ENCODE results near the gene ARHGAP18.

The ARHGAP18 gene

GRCh38 chr6:129695373-129696027 is 14.5 kb downstream of the ARHGAP18 start:
- DNase-seq (ENCODE audit: low read depth): no peak
- TF ChIP-seq, protein P1, sequence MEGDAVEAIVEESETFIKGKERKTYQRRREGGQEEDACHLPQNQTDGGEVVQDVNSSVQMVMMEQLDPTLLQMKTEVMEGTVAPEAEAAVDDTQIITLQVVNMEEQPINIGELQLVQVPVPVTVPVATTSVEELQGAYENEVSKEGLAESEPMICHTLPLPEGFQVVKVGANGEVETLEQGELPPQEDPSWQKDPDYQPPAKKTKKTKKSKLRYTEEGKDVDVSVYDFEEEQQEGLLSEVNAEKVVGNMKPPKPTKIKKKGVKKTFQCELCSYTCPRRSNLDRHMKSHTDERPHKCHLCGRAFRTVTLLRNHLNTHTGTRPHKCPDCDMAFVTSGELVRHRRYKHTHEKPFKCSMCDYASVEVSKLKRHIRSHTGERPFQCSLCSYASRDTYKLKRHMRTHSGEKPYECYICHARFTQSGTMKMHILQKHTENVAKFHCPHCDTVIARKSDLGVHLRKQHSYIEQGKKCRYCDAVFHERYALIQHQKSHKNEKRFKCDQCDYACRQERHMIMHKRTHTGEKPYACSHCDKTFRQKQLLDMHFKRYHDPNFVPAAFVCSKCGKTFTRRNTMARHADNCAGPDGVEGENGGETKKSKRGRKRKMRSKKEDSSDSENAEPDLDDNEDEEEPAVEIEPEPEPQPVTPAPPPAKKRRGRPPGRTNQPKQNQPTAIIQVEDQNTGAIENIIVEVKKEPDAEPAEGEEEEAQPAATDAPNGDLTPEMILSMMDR (IDR thresholded peaks at IDR 0.05; ENCODE audit: low read length, missing control alignments): no peak
- no peak overlapping the region for H3K4me3 ChIP-seq (replicated peaks; ENCODE audit: low read depth, low read length)

- H3K4me3 ChIP-seq (replicated peaks; ENCODE audit: low read depth, low read length): no peak overlapping the region
- no peak for DNase-seq (ENCODE audit: low read depth)
- TF ChIP-seq, protein P1 (IDR thresholded peaks at IDR 0.05; ENCODE audit: low read length, missing control alignments): no peak
These were observed 15.9 kb downstream of the ARHGAP18 start for GRCh38 chr6:129694036-129694435.

DNA sequence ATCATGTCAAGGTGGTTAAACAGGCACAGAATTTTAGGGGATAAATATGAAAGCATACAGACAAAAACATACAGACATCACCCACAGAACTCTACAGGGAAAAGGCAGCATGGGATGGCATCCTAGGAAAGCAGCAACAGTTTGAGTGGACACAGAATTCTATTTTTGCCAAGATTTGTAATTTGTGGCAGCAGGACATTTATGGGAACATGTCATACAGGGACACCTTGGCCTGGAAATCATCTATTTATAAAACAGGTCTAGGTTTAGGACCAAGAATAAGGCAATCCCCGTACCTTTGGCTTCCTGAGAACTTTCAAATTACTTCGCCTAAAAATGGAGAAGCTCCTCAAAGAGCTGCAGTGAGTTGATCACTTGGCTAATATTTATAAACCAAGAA is 17.5 kb downstream of the ARHGAP18 start:
- no peak overlapping the region for H3K4me3 ChIP-seq (replicated peaks; ENCODE audit: low read depth, low read length)
- TF ChIP-seq, protein P1 (IDR thresholded peaks at IDR 0.05; ENCODE audit: low read length, missing control alignments): no peak
- DNase-seq (ENCODE audit: low read depth): no peak

- H3K4me3 ChIP-seq (replicated peaks; ENCODE audit: low read depth, low read length): no peak overlapping the region
- DNase-seq (ENCODE audit: low read depth): no peak
- TF ChIP-seq, protein P1 (IDR thresholded peaks at IDR 0.05; ENCODE audit: low read length, missing control alignments): no peak
These were observed 18.3 kb downstream of the ARHGAP18 start for GRCh38 chr6:129691709-129692108.

GRCh38 chr6:129691043-129691640 is 18.8 kb downstream of the ARHGAP18 start:
- H3K4me3 ChIP-seq (replicated peaks; ENCODE audit: low read depth, low read length): no peak overlapping the region
- TF ChIP-seq, protein P1 (IDR thresholded peaks at IDR 0.05; ENCODE audit: low read length, missing control alignments): no peak
- DNase-seq (ENCODE audit: low read depth): no peak

DNA sequence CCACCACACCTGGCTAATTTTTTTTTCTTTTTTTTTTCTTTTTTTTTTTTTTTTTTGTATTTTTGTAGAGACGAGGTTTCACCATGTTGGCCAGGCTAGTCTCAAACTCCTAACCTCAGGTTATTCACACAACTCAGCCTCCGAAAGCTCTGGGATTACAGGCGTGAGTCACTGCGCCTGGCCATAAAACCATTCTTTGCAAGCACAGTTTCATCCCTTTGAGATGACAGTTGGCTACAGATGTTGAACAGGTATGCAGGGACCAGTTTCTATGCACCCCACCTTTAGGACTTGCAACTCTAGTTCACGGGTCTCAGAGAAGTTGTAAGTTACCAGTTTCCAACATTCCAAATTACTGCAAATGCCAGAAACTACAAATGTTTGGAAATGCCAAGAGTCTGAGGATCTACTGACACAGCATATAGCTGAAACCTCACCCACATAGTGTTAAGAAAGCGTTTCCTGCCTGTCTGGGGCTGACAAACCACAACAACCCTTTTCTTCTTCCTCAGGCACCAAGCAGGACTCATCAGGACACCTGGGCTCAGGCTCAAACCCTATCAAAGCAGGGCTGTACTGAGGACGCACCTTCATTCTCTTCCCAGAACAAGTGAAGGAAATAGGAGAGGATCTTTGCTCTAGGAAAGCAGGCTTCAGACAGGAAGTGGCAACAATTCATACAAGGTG is 22.9 kb downstream of the ARHGAP18 start:
- H3K4me3 ChIP-seq (replicated peaks; ENCODE audit: low read depth, low read length): no peak overlapping the region

More for the DNA sequence above, 22.9 kb downstream of the ARHGAP18 start:
- TF ChIP-seq, protein P1 (IDR thresholded peaks at IDR 0.05; ENCODE audit: low read length, missing control alignments): no peak
- peak; percentile 62 for DNase-seq (ENCODE audit: low read depth)

Data from fibroblast of pulmonary artery (primary cell).